Spleen (tissue), 13 donors: ENCODE measurements around the gene SULT2B1. TPM values are rescaled to one million over a fixed set of nuclear protein-coding genes. Genes with fewer than 3 reads are reported as not detected.

Experiments used
- DNase-seq: peaks from one replicate; pipeline ENCODE4 v3.0.0-alpha.2; 2020
- H3K27ac ChIP-seq, 8 donors: fragments of 200-600 bp; sonication (generic) in 7 of 8; 1 replicate in 4 of 8; 2 replicates in 4 of 8; pipeline versions ENCODE4 v1.5.0 to v1.8.0; 2016 to 2021; ENCODE audit warnings: inconsistent platforms in 4 of 8, mild to moderate bottlenecking in 4 of 8, moderate library complexity in 1 of 8
- H3K27me3 ChIP-seq, 7 donors: fragments of 200-600 bp; sonication (generic) in 6 of 7; replicated peaks in 1 of 7; 1 replicate in 4 of 7; 2 replicates in 3 of 7; pipeline versions ENCODE4 v1.5.0 to v1.8.0; 2016 to 2021; ENCODE audit warnings: inconsistent platforms in 3 of 7, mild to moderate bottlenecking in 1 of 7
- H3K36me3 ChIP-seq, 6 donors: fragments of 200-600 bp; sonication (generic) in 5 of 6; 1 replicate in 4 of 6; 2 replicates in 2 of 6; pipeline versions ENCODE4 v1.5.0 to v1.8.0; 2016 to 2021; ENCODE audit warnings: inconsistent platforms in 2 of 6
- H3K4me1 ChIP-seq, 6 donors: fragments of 200-600 bp; sonication (generic) in 5 of 6; 1 replicate in 3 of 6; 2 replicates in 3 of 6; pipeline versions ENCODE4 v1.5.0 to v1.8.0; 2016 to 2021; ENCODE audit warnings: inconsistent platforms in 3 of 6
- H3K4me3 ChIP-seq, 8 donors: fragments of 200-600 bp; sonication (generic) in 7 of 8; 1 replicate in 4 of 8; 2 replicates in 4 of 8; pipeline versions ENCODE4 v1.5.0 to v1.8.0; 2016 to 2021; ENCODE audit warnings: inconsistent platforms in 4 of 8, mild to moderate bottlenecking in 4 of 8, moderate library complexity in 2 of 8
- H3K9me3 ChIP-seq, 8 donors: fragments of 200-600 bp; sonication (generic) in 7 of 8; 1 replicate in 4 of 8; 2 replicates in 4 of 8; pipeline versions ENCODE4 v1.5.0 to v1.8.0; 2016 to 2021; ENCODE audit warnings: inconsistent platforms in 4 of 8
- CTCF ChIP-seq, 11 experiments: fragments of 200-600 bp in 7 of 11; fragments of 450-650 bp in 4 of 11; sonication (generic) in 4 of 11; IDR thresholded peaks in 8 of 11; conservative IDR thresholded peaks in 3 of 11; 1 replicate in 7 of 11; 2 replicates in 4 of 11; pipeline versions ENCODE4 v1.4.0 to v1.8.0; 2016 to 2021; ENCODE audit warnings: antibody characterized with exemption in 11 of 11, inconsistent platforms in 4 of 11, mild to moderate bottlenecking in 1 of 11
- POLR2A ChIP-seq, 3 donors: fragments of 450-650 bp; IDR thresholded peaks; one replicate each; pipeline ENCODE4 v1.5.1; 2017; ENCODE audit warnings: antibody characterized with exemption in 3 of 3, mild to moderate bottlenecking in 1 of 3
- POLR2AphosphoS5 ChIP-seq, 3 donors: sonication (generic); formaldehyde crosslinking; IDR thresholded peaks; one replicate each; pipeline ENCODE4 v1.5.1; 2017; ENCODE audit warnings: antibody characterized with exemption in 3 of 3
- WGBS, 5 donors: extraction: QIAGEN DNeasy Blood & Tissue Kit in 3 of 5; methylation state at CpG; one replicate each; pipeline versions ENCODE4 v1.1.5 to v1.1.7; 2013 to 2018; 5-methylcytosine and 5-hydroxymethylcytosine counted together
- intact Hi-C: fragments of 100-400 bp; cut with DNase I; formaldehyde crosslinking; loops from one replicate; pipeline ENCODE4 v1.15.0; 2023; ENCODE audit warnings: low total_unique reads
- long read RNA-seq, 2 donors: transcript quantifications; one replicate each; lab custom pipeline, GENCODE V29; 2026
- polyA plus RNA-seq, 3 donors: library from polyadenylated mRNA; stranded (reverse); fragments of 200-250 nt; gene quantifications; one replicate each; pipeline ENCODE4 v1.2.1, GENCODE V29; 2013
- total RNA-seq, 7 donors: library from RNA; depleted of rRNA in 3 of 7; stranded (reverse); fragments of >200 nt in 3 of 7; fragmentation: NEBNext Ultra II Directional in 4 of 7; extraction: Animal tissue kit (Norgen Biotek cat#: 25700) in 4 of 7; gene quantifications; one replicate each; pipeline versions ENCODE4 v1.1.0 to v1.2.1, GENCODE V29; 2016 to 2021
- donor health status: healthy with polysubstance abuse.
- donor health status: DM: no; HTN: no; CAD: no; lungs with moderate emphysema.
- donor health status: DM: no; HTN: no; CAD: no.
- donor health status: Bipolar disorder and iron deficiency.
- donor health status: healthy.
- donor health status: DM: no; HTN: no; CAD: no.
- donor health status: DM: yes; HTN: yes; CAD: no.

Gene SULT2B1
- total RNA-seq (not detected), polyA plus RNA-seq (under 1 TPM in 2 of 3 donors, not detected in 1; 0.12 to 0.58 TPM)
- long read RNA-seq, donor 1 = 0 reads
- long read RNA-seq, donor 2 = 0 reads

DNA sequence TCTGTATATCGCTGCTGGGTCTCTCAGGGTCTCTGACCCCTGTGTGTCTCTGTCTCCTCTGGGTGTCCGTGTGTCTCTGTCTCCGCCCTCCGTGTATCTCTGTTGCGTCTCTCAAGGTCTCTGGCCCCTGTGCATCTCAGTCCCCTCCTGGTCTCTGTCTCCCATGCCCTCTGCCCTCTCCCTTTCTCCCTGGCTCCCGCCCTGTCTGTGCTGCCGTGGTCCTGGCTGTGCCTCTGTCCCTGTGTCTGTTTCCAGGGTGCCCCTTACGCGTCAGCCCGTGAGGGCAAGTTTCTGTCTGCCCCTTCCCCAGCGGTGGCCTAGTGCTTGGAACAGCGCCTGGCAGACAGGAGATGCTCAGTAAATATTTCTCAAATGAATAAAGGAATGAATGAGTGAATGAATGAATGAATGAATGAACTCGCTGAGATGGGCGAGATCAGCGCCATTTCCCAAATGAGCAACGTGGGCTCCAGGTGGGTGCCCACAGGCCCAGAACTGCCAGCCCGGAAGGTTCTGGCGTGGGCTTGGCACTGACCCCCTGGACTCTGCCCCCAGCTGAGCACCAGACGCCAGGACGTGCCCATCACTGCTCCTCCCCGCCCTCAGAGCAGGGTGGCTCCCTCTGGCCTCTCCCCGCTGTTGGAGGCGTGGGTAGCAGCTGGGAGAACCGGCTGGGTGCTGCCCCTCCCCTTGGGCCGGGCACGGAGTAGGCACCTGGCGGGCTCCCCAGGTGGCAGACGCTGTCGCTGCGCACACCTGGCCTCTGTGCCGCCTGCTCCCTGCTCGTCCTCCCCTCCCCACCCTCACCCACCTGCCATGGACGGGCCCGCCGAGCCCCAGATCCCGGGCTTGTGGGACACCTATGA lies at the start of gene SULT2B1:
SULT2B1 (plus strand) TSS at position 736 of the 866 bp plus-strand sequence; CDS start at position 817, 81 bp downstream.
- H3K4me3 ChIP-seq = no peak within 1 kb of the TSS
- H3K27ac ChIP-seq = no peak within 1 kb of the TSS

DNA sequence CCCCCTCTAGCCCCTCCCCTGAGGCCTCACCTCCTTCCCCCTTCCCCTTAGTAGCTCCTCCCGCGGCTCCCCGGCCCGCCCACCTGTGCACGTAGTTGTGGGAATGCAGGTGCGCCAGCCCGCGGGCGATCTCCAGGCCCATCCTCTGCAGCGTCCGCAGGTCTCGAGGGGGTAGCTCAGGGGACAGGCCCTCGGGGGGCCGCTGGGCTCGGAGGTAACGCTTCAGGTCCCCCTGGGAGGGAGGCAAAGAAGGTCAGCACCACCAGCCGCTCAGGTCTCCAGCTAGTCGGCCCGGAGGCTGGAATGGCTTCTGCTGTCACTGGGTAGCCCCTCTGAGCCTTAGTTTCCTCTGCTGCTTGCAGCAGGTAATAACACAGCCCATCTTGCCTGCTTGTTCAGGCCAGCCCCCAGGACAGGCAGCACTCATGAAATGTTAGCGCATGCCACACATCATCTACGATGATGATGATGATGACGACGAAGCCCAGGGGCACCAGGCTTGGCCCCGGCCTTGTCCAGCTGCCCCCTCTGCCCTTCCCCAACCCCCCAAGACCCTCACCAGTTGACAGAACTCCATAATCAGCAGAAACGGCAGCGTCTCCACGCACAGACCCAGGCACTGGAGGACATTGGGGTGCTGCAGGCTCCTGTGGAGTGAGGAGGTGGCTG lies 49.5 kb upstream of the SULT2B1 start:
- peak; percentile 88 for DNase-seq
- WGBS, 5 donors = 25 to 37% (median 30%) methylated on average over 18 to 27 of the region's 27 CpGs
- Histone ChIP-seq H3K4me1 (peaks cover 4 to 39% (median 8%) of the 10 kb centered on the region in 6 donors), H3K36me3 (no peaks in the 10 kb centered on the region), H3K9me3 (no peaks in the 10 kb centered on the region), H3K4me3 (peak overlapping the region in 1 of 8 donors; percentile 53), H3K27me3 (peaks cover 0 to 54% (median 40%) of the 10 kb centered on the region in 7 donors), H3K27ac (peak overlapping the region in 4 of 8 donors; percentile 22 to 70 (median 44))
- TF ChIP-seq CTCF (IDR thresholded peaks at IDR 0.05 in 8 of 11, conservative IDR thresholded peaks at IDR 0.05 in 3 of 11) (no peak), POLR2AphosphoS5 (IDR thresholded peaks at IDR 0.05) (peak in 2 of 3 donors; percentile 32 to 42)
- intact Hi-C loops = loop anchor here (10.0 kb wide), 1 partner anchor 82 kb away; no protein-coding TSS in a partner anchor

More for the DNA sequence above, at the start of gene SULT2B1:
- H3K9me3 ChIP-seq = no peaks in the 10 kb centered on the region
- intact Hi-C loops = no loop called here
- no peaks in the 10 kb centered on the region for H3K36me3 ChIP-seq
- H3K27me3 ChIP-seq = peaks cover 0 to 77% (median 0%) of the 10 kb centered on the region in 7 donors
- H3K4me1 ChIP-seq = peaks cover 0 to 8% (median 0%) of the 10 kb centered on the region in 6 donors
- 71 to 78% (median 74%) methylated on average over 24 to 36 of the region's 36 CpGs for WGBS, 5 donors
- TF ChIP-seq CTCF (IDR thresholded peaks at IDR 0.05 in 8 of 11, conservative IDR thresholded peaks at IDR 0.05 in 3 of 11) (no peak), POLR2A (IDR thresholded peaks at IDR 0.05) (no peak), POLR2AphosphoS5 (IDR thresholded peaks at IDR 0.05) (no peak)
- no peak for DNase-seq

- H3K9me3 ChIP-seq = no peaks in the 10 kb centered on the region
- WGBS, 5 donors = 88 to 98% (median 93%) methylated on average over 5 of the region's 5 CpGs
- DNase-seq = no peak
- intact Hi-C loops = loop anchor here (10.0 kb wide), 1 partner anchor 79 kb away; no protein-coding TSS in a partner anchor
- H3K27ac ChIP-seq = no peak overlapping the region
- no peaks in the 10 kb centered on the region for H3K36me3 ChIP-seq
- H3K27me3 ChIP-seq = peaks cover 0 to 37% (median 15%) of the 10 kb centered on the region in 7 donors
- TF ChIP-seq POLR2AphosphoS5 (IDR thresholded peaks at IDR 0.05) (no peak), CTCF (IDR thresholded peaks at IDR 0.05 in 8 of 11, conservative IDR thresholded peaks at IDR 0.05 in 3 of 11) (peak in 10 of 11 experiments; percentile 10 to 46 (median 29)), POLR2A (IDR thresholded peaks at IDR 0.05) (no peak)
- peaks cover 7 to 27% (median 12%) of the 10 kb centered on the region in 6 donors for H3K4me1 ChIP-seq
- no peak overlapping the region for H3K4me3 ChIP-seq
Measured at GRCh38 chr19:48506138-48506733, 45.7 kb upstream of the SULT2B1 start.
